HepG2 (cell line): ENCODE data around the gene GALNT11. TPM values are rescaled to one million over a fixed set of nuclear protein-coding genes. Genes with fewer than 3 reads are reported as not detected.
A peak's percentile ranks its signal among the peaks of the same experiment; 100 is the strongest.

Experiments used
- AKAP8 ChIP-seq: sonication (generic); formaldehyde crosslinking; IDR thresholded peaks from 2 replicates; pipeline ENCODE4 v1.5.1; 2020; ENCODE audit warnings: mild to moderate bottlenecking, missing genetic modification reagents
- ARNTL ChIP-seq: sonication (generic); formaldehyde crosslinking; IDR thresholded peaks from 2 replicates; pipeline ENCODE4 v1.4.0; 2020; ENCODE audit warnings: mild to moderate bottlenecking, missing genetic modification reagents
- ATF5 ChIP-seq: sonication (generic); formaldehyde crosslinking; IDR thresholded peaks from 2 replicates; pipeline ENCODE4 v1.4.0; 2020; ENCODE audit warnings: mild to moderate bottlenecking, low read depth, missing genetic modification reagents
- CHD2 ChIP-seq: IDR thresholded peaks from 2 replicates; pipeline ENCODE4 v1.6.1; 2011; ENCODE audit warnings: low read depth, low read length, improper control_type of control experiment
- ELF3 ChIP-seq: IDR thresholded peaks from 2 replicates; pipeline ENCODE4 v1.6.1; 2016; ENCODE audit warnings: missing genetic modification reagents, missing compliant biosample characterization
- HNRNPH1 ChIP-seq: fragments of 200-400 bp; formaldehyde crosslinking; optimal IDR thresholded peaks from 2 replicates; pipeline ENCODE3; 2017; ENCODE audit warnings: mild to moderate bottlenecking, low read depth, low read length
- KDM1A ChIP-seq: IDR thresholded peaks from 2 replicates; pipeline ENCODE4 v1.6.1; 2016; ENCODE audit warnings: missing compliant biosample characterization
- KDM3A ChIP-seq: IDR thresholded peaks from 2 replicates; pipeline ENCODE4 v1.6.1; 2018; ENCODE audit warnings: low read depth, missing compliant biosample characterization
- NR2F2 ChIP-seq: IDR thresholded peaks from 2 replicates; pipeline ENCODE4 v1.6.1; 2012; ENCODE audit warnings: low read depth, inconsistent platforms, borderline replicate concordance
- SALL1 ChIP-seq: sonication (generic); formaldehyde crosslinking; IDR thresholded peaks from 2 replicates; pipeline ENCODE4 v1.8.0; 2022; ENCODE audit warnings: mild to moderate bottlenecking, missing genetic modification reagents
- SIX4 ChIP-seq: sonication (generic); formaldehyde crosslinking; IDR thresholded peaks from 2 replicates; pipeline ENCODE4 v1.4.0; 2020; ENCODE audit warnings: missing genetic modification reagents
- TBP ChIP-seq: sonication (generic); formaldehyde crosslinking; IDR thresholded peaks from 2 replicates; pipeline ENCODE4 v1.5.0; 2020; ENCODE audit warnings: missing genetic modification reagents
- ZBTB1 ChIP-seq: sonication (generic); formaldehyde crosslinking; IDR thresholded peaks from 2 replicates; pipeline ENCODE4 v1.4.0; 2020; ENCODE audit warnings: missing genetic modification reagents, borderline replicate concordance
- ZBTB8A ChIP-seq: sonication (generic); formaldehyde crosslinking; IDR thresholded peaks from 2 replicates; pipeline ENCODE4 v1.4.0; 2020; ENCODE audit warnings: mild to moderate bottlenecking, low read depth, missing genetic modification reagents, borderline replicate concordance
- ZC3H4 ChIP-seq: sonication (generic); formaldehyde crosslinking; IDR thresholded peaks from 2 replicates; pipeline ENCODE4 v1.4.0; 2020; ENCODE audit warnings: missing genetic modification reagents, borderline replicate concordance
- ZNF124 ChIP-seq: sonication (generic); formaldehyde crosslinking; IDR thresholded peaks from 2 replicates; pipeline ENCODE4 v1.4.0; 2020; ENCODE audit warnings: missing genetic modification reagents
- ZNF263 ChIP-seq: sonication (generic); formaldehyde crosslinking; IDR thresholded peaks from 2 replicates; pipeline ENCODE4 v1.4.0; 2020; ENCODE audit warnings: missing genetic modification reagents
- ZNF605 ChIP-seq: sonication (generic); formaldehyde crosslinking; IDR thresholded peaks from 2 replicates; pipeline ENCODE4 v1.8.0; 2022; ENCODE audit warnings: mild to moderate bottlenecking, missing genetic modification reagents
- ZNF747 ChIP-seq: sonication (generic); formaldehyde crosslinking; IDR thresholded peaks from 2 replicates; pipeline ENCODE4 v1.8.1; 2023; ENCODE audit warnings: missing genetic modification reagents, mild to moderate bottlenecking, borderline replicate concordance
- ZNF784 ChIP-seq: sonication (generic); formaldehyde crosslinking; IDR thresholded peaks from 2 replicates; pipeline ENCODE4 v1.5.1; 2020; ENCODE audit warnings: missing genetic modification reagents, mild to moderate bottlenecking, borderline replicate concordance
- polyA plus RNA-seq, 8 experiments: library from polyadenylated mRNA; depleted of rRNA in 3 of 8; stranded (reverse) in 7 of 8; unstranded in 1 of 8; fragments of >200 nt; fragmentation: Illumina TruSeq in 4 of 8; extraction: Trizol in 4 of 8; gene quantifications; 2 replicates each; pipeline versions ENCODE4 v1.2.1 to v1.2.3, GENCODE V29; 2011 to 2016; ENCODE audit warnings: low read depth in 4 of 8, missing spikeins in 1 of 8, mixed read lengths in 1 of 8; ENCODE audit not compliant: insufficient read depth in 1 of 8
- total RNA-seq, 5 experiments: library from RNA; depleted of rRNA; stranded (reverse); fragments of >200 nt; fragmentation: Illumina TruSeq; extraction: Trizol; gene quantifications; 2 replicates each; pipeline ENCODE4 v1.2.3, GENCODE V29; 2016; ENCODE audit warnings: low read depth in 1 of 5
- TF ChIP-seq, protein P1 (sequence below): sonication (generic); formaldehyde crosslinking; IDR thresholded peaks from 2 replicates; pipeline ENCODE4 v1.5.0; 2020; ENCODE audit warnings: mild to moderate bottlenecking, missing genetic modification reagents, borderline replicate concordance
- TF ChIP-seq, protein P2 (sequence below): sonication (generic); IDR thresholded peaks from 2 replicates; pipeline ENCODE4 v1.6.1; 2016; ENCODE audit warnings: low read depth, borderline replicate concordance
- TF ChIP-seq, protein P3 (sequence below): sonication (generic); formaldehyde crosslinking; IDR thresholded peaks from 2 replicates; pipeline ENCODE4 v1.8.1; 2022; ENCODE audit warnings: low read depth, mild to moderate bottlenecking, missing genetic modification reagents

GALNT11 gene
- total and polyA plus RNA-seq, 2 of the 13 experiments (the other 11 are each of a cell fraction or from before 2014, with no cell fraction given): 9.3 to 16.3 TPM

GRCh38 chr7:152081088-152081487 lies 55.6 kb downstream of the GALNT11 start (continued):
- TF ChIP-seq, protein P1, sequence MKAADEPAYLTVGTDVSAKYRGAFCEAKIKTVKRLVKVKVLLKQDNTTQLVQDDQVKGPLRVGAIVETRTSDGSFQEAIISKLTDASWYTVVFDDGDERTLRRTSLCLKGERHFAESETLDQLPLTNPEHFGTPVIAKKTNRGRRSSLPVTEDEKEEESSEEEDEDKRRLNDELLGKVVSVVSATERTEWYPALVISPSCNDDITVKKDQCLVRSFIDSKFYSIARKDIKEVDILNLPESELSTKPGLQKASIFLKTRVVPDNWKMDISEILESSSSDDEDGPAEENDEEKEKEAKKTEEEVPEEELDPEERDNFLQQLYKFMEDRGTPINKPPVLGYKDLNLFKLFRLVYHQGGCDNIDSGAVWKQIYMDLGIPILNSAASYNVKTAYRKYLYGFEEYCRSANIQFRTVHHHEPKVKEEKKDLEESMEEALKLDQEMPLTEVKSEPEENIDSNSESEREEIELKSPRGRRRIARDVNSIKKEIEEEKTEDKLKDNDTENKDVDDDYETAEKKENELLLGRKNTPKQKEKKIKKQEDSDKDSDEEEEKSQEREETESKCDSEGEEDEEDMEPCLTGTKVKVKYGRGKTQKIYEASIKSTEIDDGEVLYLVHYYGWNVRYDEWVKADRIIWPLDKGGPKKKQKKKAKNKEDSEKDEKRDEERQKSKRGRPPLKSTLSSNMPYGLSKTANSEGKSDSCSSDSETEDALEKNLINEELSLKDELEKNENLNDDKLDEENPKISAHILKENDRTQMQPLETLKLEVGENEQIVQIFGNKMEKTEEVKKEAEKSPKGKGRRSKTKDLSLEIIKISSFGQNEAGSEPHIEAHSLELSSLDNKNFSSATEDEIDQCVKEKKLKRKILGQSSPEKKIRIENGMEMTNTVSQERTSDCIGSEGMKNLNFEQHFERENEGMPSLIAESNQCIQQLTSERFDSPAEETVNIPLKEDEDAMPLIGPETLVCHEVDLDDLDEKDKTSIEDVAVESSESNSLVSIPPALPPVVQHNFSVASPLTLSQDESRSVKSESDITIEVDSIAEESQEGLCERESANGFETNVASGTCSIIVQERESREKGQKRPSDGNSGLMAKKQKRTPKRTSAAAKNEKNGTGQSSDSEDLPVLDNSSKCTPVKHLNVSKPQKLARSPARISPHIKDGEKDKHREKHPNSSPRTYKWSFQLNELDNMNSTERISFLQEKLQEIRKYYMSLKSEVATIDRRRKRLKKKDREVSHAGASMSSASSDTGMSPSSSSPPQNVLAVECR (CRISPR knock-in tag): no peak
- TF ChIP-seq ZBTB8A (CRISPR knock-in tag) (no peak), ELF3 (peak; percentile 26; the same call in 1 of the 2 replicates), HNRNPH1 (no peak), CHD2 (no peak), ZNF605 (no peak), TBP (CRISPR knock-in tag) (no peak), ZNF784 (CRISPR knock-in tag) (no peak), AKAP8 (CRISPR knock-in tag) (no peak), KDM1A (peak; percentile 64), SALL1 (CRISPR knock-in tag) (no peak; the same call in 1 of the 2 replicates), ZNF747 (CRISPR knock-in tag) (no peak), SIX4 (CRISPR knock-in tag) (no peak), ARNTL (no peak), ZNF124 (no peak), KDM3A (CRISPR knock-in tag) (no peak), NR2F2 (peak; percentile 56), ATF5 (no peak), ZC3H4 (CRISPR knock-in tag) (no peak), ZBTB1 (no peak), ZNF263 (CRISPR knock-in tag) (no peak; the same call in 1 of the 2 replicates)
- TF ChIP-seq, protein P2, sequence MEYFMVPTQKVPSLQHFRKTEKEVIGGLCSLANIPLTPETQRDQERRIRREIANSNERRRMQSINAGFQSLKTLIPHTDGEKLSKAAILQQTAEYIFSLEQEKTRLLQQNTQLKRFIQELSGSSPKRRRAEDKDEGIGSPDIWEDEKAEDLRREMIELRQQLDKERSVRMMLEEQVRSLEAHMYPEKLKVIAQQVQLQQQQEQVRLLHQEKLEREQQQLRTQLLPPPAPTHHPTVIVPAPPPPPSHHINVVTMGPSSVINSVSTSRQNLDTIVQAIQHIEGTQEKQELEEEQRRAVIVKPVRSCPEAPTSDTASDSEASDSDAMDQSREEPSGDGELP: peak; percentile 16; the same call in 1 of the 2 replicates
- TF ChIP-seq, protein P3, sequence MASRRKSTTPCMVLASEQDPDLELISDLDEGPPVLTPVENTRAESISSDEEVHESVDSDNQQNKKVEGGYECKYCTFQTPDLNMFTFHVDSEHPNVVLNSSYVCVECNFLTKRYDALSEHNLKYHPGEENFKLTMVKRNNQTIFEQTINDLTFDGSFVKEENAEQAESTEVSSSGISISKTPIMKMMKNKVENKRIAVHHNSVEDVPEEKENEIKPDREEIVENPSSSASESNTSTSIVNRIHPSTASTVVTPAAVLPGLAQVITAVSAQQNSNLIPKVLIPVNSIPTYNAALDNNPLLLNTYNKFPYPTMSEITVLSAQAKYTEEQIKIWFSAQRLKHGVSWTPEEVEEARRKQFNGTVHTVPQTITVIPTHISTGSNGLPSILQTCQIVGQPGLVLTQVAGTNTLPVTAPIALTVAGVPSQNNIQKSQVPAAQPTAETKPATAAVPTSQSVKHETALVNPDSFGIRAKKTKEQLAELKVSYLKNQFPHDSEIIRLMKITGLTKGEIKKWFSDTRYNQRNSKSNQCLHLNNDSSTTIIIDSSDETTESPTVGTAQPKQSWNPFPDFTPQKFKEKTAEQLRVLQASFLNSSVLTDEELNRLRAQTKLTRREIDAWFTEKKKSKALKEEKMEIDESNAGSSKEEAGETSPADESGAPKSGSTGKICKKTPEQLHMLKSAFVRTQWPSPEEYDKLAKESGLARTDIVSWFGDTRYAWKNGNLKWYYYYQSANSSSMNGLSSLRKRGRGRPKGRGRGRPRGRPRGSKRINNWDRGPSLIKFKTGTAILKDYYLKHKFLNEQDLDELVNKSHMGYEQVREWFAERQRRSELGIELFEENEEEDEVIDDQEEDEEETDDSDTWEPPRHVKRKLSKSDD: no peak
